ENCODE data around the gene MATN1. TPM values are rescaled to one million over a fixed set of nuclear protein-coding genes. Genes with fewer than 3 reads are reported as not detected.

Gene MATN1
- total RNA-seq, 2 experiments from 2014 or later, result 0.28 to 0.42 TPM

DNA sequence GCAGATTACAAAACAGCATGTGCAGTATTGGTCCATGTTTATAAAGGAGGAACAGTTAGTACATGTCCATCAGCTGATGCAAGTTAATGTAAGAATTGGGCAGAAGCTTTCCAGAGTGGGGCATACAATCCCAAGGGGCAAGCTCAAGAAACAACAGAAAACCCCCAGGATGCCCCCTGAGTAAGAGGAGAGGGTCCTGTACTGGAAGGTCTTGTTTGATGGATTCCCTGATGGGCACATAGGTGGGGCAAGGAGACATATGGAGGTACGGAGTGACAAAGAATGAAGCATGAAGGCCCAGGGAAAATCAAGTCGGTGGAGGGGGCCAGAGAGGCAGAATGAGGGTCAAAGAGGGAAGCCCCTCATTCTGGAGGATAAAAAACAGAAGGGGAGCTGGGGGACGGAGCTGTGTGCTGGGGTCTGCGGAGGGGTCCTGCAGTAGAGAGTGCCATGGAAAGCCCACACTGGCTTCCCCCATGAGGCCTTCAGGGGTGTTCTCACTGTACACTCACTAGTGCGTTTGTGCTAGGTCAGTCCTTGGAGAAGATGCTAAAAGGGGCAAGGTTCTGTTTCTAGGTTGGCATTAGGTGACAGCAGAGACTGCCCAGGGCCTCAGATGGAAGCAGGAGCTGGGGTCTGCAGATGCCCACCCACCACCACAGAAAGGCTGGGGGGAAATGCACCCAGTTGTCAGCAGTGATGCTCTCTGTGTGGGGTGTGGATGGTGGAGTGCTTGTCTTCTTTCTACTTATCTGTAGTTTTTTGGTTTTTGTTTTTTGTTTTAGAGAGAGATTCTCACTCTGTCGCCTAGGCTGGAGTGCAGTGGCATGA, 12.5 kb upstream of the MATN1 start:
- CTCF ChIA-PET (ENCODE audit: unreplicated experiment), result no interaction called here
- Histone ChIP-seq H3K9me3 (ENCODE audit: low read length) (no peaks in the 10 kb centered on the region), H3K36me3 (ENCODE audit: insufficient read depth, low read length) (peaks cover 33% of the 10 kb centered on the region), H3K4me1 (ENCODE audit: insufficient read depth, low read length, poor library complexity, severe bottlenecking) (peaks cover 32% of the 10 kb centered on the region), H3K27ac (ENCODE audit: low read depth, low read length, poor library complexity, severe bottlenecking) (no peak overlapping the region), H3K79me2 (ENCODE audit: insufficient read depth, low read depth, low read length) (no peaks in the 10 kb centered on the region), H4K20me1 (ENCODE audit: insufficient read depth, low read length) (no peaks in the 10 kb centered on the region), H3K9me2 (ENCODE audit: insufficient read depth, low read length) (no peaks in the 10 kb centered on the region), H3K4me3 (ENCODE audit: low read depth, low read length, poor library complexity, severe bottlenecking) (no peak overlapping the region), H2AFZ (ENCODE audit: low read length) (no peak overlapping the region), H3K4me2 (ENCODE audit: low read length) (no peak overlapping the region)
- no peak for TF ChIP-seq EZH2phosphoT487 (IDR thresholded peaks at IDR 0.05; ENCODE audit: borderline replicate concordance, low read depth, low read length)
- TF ChIP-seq, protein P1, sequence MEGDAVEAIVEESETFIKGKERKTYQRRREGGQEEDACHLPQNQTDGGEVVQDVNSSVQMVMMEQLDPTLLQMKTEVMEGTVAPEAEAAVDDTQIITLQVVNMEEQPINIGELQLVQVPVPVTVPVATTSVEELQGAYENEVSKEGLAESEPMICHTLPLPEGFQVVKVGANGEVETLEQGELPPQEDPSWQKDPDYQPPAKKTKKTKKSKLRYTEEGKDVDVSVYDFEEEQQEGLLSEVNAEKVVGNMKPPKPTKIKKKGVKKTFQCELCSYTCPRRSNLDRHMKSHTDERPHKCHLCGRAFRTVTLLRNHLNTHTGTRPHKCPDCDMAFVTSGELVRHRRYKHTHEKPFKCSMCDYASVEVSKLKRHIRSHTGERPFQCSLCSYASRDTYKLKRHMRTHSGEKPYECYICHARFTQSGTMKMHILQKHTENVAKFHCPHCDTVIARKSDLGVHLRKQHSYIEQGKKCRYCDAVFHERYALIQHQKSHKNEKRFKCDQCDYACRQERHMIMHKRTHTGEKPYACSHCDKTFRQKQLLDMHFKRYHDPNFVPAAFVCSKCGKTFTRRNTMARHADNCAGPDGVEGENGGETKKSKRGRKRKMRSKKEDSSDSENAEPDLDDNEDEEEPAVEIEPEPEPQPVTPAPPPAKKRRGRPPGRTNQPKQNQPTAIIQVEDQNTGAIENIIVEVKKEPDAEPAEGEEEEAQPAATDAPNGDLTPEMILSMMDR (conservative IDR thresholded peaks at IDR 0.05; ENCODE audit: low read length), result no peak
- BruUV-seq (replicated peaks), result no TSS peak
- intact Hi-C loops (cut with micrococcal nuclease; ENCODE audit: unreplicated experiment), result no loop called here
- no peak for DNase-seq (ENCODE audit: low spot score)
- POLR2A ChIA-PET, result interaction anchor here (0.9 to 1.5 kb wide), 2 partner anchors 12 to 21 kb away, joined by 3 to 5 read pairs; no protein-coding TSS in a partner anchor

DNA sequence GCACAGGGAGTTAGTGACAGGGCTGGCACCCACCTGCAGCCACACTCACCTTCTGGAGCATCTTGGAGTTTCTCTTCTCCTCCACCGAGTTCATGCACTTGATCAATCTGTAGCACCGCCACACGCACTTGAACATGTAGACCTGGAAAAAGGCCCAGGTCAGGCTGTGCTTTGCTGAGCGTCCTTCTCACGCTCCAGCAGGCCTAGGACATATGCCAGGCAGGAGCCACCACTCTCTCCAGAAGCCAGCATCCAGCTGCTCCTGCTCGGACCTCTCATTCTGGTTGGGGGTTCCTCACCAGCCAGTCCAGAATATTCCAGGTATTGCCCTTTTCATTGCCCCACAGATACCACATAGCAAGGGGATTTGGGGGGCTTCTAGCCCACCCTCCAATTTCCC, 11.7 kb upstream of the MATN1 start:
- TF ChIP-seq, protein P1 (conservative IDR thresholded peaks at IDR 0.05; ENCODE audit: low read length), result no peak
- no peak for TF ChIP-seq EZH2phosphoT487 (IDR thresholded peaks at IDR 0.05; ENCODE audit: borderline replicate concordance, low read depth, low read length)
- Histone ChIP-seq H3K79me2 (ENCODE audit: insufficient read depth, low read depth, low read length) (no peaks in the 10 kb centered on the region), H3K36me3 (ENCODE audit: insufficient read depth, low read length) (peaks cover 33% of the 10 kb centered on the region), H3K4me1 (ENCODE audit: insufficient read depth, low read length, poor library complexity, severe bottlenecking) (peaks cover 35% of the 10 kb centered on the region), H3K9me2 (ENCODE audit: insufficient read depth, low read length) (no peaks in the 10 kb centered on the region), H3K9me3 (ENCODE audit: low read length) (no peaks in the 10 kb centered on the region), H3K4me2 (ENCODE audit: low read length) (no peak overlapping the region), H3K4me3 (ENCODE audit: low read depth, low read length, poor library complexity, severe bottlenecking) (no peak overlapping the region), H2AFZ (ENCODE audit: low read length) (no peak overlapping the region), H4K20me1 (ENCODE audit: insufficient read depth, low read length) (no peaks in the 10 kb centered on the region), H3K27ac (ENCODE audit: low read depth, low read length, poor library complexity, severe bottlenecking) (no peak overlapping the region)
- no TSS peak for BruUV-seq (replicated peaks)
- no peak for DNase-seq (ENCODE audit: low spot score)
- intact Hi-C loops (cut with micrococcal nuclease; ENCODE audit: unreplicated experiment), result no loop called here
- ChIA-PET POLR2A (interaction anchor here (1.5 kb wide), 1 partner anchor 22 kb away, joined by 5 read pairs; no protein-coding TSS in a partner anchor), CTCF (ENCODE audit: unreplicated experiment) (no interaction called here)

DNA sequence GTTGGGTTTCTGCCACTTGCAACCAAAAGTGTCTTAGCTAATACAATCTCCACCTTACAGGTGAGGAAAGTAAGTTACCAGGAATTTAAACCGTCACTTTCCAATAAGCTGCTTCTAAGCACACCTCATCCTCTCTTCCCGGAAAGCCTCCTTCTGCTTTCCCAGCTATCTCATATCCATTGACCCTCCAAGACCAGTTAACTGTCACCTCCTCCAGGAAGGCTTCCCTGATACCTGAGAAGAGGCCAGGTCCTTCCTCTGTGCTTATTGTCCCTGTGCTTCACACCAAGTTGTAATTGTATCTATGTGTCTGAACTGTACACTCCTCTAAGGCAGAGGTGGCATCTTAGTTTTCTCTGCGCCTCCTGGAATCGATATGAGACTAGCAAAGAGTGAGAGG, 11.2 kb upstream of the MATN1 start:
- no peaks in the 10 kb centered on the region for H4K20me1 ChIP-seq (ENCODE audit: insufficient read depth, low read length)
- intact Hi-C loops (cut with micrococcal nuclease; ENCODE audit: unreplicated experiment), result no loop called here
- TF ChIP-seq EZH2phosphoT487 (IDR thresholded peaks at IDR 0.05; ENCODE audit: borderline replicate concordance, low read depth, low read length), result no peak
- TF ChIP-seq, protein P1 (conservative IDR thresholded peaks at IDR 0.05; ENCODE audit: low read length), result no peak
- no TSS peak for BruUV-seq (replicated peaks)
- H3K4me2 ChIP-seq (ENCODE audit: low read length), result no peak overlapping the region
- H3K4me3 ChIP-seq (ENCODE audit: low read depth, low read length, poor library complexity, severe bottlenecking), result no peak overlapping the region
- ChIA-PET POLR2A (no interaction called here), CTCF (ENCODE audit: unreplicated experiment) (no interaction called here)
- peaks cover 40% of the 10 kb centered on the region for H3K4me1 ChIP-seq (ENCODE audit: insufficient read depth, low read length, poor library complexity, severe bottlenecking)
- H3K36me3 ChIP-seq (ENCODE audit: insufficient read depth, low read length), result peaks cover 29% of the 10 kb centered on the region
- no peaks in the 10 kb centered on the region for H3K79me2 ChIP-seq (ENCODE audit: insufficient read depth, low read depth, low read length)
- DNase-seq (ENCODE audit: low spot score), result no peak
- no peak overlapping the region for H3K27ac ChIP-seq (ENCODE audit: low read depth, low read length, poor library complexity, severe bottlenecking)
- H2AFZ ChIP-seq (ENCODE audit: low read length), result no peak overlapping the region
- H3K9me3 ChIP-seq (ENCODE audit: low read length), result no peaks in the 10 kb centered on the region
- H3K9me2 ChIP-seq (ENCODE audit: insufficient read depth, low read length), result no peaks in the 10 kb centered on the region

Measured in OCI-LY7 (cell line).